ENCODE data around the gene TNFRSF14.

TNFRSF14 gene

DNA sequence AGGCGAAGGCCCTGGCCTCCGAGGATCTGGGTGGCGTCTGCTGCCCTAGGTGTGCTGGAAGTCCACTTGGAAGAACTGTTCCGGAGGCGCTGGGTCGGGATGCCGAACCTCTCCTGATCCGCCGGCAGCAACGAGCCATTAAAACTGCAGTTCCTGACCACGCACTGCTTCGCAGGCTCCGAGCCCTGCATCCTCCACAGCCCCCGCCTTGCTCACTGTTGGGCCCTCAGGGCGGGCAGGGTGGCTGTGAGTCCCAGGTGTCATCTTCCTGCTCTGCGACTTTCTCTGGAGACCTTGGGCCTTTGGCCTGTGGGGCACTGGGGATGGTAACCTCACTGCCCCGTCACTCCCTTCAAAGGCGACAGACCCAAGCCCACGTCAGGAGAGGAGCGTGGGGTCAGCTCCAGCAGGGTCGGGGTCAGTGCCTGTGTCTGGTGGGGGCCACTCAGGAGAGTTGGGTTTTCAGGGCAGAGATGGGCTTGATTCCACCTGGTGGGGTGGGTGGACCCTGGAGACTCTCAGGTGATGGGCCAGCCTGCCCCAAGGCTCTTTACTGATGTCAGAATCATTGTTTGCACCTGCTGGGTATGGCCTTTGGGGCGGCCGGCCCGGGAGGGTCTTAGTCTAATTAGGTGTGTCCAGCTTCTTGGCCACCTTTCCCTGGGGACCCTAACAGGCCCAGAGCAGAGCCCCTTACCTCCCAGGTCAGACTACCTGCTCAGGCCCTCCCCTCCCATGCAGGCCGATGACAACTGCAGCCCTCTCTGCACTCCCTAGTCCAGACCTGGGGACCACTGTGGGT, 33.5 kb downstream of the TNFRSF14 start:
- DNase-seq = no peak

DNA sequence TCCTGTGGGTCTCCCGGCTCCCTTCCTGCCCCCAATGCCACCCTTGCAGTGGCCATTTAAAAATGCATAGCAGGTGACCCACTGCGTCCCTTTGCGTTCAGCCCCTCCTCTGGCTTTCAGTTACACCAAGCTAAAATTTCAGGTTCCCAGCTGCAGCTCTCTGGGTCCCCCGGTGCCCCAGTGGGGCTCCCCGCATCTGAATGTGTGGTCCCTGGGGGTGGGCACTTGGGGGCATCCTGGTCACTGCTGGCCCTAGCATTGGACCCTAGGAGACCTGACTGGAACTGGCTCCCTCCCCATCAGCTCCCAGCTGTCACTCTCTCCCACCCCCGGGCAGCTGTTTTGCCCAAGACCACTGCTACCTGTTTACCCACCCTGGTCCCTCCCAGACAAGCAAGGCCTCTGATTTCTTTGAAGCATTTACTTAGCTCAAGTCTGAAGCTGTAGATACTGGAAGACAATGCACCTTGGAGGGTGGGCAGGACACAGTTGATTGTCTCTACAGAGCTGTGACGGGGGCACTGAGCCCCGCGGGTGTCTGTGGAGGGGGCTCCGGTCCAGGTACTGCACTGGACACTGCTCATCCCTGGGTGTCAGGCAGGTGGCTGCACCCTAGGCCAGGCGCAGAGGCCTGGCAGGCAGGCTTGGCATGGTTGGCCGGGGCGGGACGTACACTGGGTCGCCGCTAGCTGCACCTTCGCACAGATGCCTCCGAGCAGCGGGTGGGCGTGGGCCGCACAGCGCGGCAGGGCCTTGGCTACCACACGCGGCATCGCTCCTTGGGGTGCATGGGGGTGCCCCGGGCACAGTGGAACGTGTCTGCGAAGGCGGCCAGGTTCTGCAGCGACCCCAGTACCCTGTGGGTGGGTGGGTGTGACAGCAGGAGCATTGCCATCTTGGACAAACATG, 34.3 kb downstream of the TNFRSF14 start:
- no peak for DNase-seq

DNA sequence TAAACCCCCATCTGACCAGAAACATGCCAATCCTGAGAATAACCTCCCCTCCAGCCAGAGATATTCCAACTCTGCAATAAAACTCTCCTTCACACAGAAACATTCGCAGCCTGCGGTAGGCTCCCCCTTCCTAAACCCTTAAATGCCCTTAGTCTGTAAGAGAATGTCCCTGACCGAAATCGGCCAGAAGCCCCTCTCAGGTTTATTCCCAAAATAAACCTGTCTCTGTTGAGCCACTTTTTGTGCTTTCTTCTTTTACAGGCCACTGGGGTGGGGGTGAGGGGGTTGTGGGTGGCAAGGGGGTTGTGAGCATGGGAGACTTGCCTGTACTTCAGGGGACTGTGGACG, 35.0 kb downstream of the TNFRSF14 start:
- no peak for DNase-seq

DNA sequence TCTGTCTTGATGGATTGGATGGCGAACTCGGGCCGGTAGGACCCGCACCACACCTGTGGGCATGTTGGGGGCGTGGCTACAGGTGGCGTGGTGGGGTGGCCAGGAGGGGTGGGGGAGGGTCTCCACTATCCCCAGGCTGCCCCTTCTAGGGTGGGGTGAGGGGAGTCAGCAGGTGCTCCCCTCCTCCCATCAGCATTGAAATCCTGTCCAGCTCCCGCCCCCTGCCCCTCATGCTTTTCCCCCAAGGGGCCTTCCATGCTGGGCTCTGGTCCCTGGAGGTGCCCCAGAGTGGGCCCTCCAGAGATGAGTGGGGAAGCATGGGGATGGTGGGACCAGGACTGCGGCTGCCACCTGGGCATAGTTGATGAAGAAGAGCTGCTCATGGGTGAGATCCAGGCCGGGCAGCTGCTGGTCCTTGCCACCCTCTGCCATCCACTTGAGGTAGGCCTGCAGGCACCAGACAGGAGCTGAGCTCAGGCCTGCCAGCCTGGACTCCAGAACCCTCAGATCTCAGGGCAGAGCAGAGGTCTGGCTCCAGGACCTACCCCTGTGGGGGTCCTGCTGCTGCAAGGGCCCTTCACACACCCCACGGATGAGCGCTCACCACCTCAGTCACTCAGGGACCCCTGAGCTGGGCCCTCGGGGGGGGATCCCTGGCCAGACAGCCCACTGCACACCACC, 35.5 kb downstream of the TNFRSF14 start:
- no peak for DNase-seq

DNA sequence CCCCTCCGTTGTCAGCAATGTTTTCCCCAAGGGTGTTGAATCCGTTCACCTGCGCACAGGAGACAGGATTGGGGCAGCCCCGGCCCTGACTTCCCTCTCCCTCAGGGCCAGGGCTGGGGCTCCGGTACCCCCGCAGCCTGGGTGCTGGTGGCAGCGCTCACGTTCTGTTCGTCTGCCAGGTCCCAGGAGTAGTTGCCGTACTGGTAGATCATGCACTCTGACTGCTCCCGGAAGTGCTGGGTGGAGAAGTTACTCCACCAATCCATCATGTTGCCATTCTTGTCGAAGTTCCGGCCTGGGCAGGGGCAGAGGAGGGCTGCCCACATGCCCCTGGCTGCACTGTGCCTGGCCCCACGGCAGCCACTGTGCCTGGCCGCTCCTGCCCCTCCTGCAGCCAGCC, 36.5 kb downstream of the TNFRSF14 start:
- peak; percentile 36 for DNase-seq

DNA sequence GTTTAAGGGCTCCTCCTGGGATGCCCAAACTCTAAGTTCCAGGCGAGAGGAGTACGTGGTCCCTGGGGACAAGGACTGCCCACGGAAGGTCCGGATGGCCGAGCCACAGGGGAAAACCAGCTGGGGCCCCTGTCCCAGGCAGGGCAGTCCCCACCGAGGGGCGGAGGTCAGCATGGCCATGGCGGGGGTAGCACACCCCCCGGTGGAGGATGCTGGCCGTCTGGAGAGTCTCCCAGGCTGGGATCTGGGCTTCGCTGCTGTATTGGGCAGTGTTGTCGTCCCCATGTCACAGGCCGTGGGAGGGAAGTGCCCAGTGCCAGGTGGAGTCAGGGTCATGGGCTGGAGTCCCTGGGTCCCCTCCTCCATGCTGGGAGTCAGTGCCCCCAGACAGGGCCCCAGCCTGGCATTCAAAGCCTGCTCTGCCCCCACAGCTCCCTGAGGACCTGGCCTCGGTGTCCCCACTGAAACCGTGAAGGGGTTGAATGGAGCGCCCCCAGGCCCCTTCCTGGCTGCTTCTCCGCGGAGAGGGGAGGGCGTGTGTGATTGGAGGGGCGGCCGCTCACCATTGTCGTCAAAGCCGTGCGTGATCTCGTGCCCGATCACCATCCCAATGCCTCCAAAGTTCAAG, 37.2 kb downstream of the TNFRSF14 start:
- no peak for DNase-seq

DNA sequence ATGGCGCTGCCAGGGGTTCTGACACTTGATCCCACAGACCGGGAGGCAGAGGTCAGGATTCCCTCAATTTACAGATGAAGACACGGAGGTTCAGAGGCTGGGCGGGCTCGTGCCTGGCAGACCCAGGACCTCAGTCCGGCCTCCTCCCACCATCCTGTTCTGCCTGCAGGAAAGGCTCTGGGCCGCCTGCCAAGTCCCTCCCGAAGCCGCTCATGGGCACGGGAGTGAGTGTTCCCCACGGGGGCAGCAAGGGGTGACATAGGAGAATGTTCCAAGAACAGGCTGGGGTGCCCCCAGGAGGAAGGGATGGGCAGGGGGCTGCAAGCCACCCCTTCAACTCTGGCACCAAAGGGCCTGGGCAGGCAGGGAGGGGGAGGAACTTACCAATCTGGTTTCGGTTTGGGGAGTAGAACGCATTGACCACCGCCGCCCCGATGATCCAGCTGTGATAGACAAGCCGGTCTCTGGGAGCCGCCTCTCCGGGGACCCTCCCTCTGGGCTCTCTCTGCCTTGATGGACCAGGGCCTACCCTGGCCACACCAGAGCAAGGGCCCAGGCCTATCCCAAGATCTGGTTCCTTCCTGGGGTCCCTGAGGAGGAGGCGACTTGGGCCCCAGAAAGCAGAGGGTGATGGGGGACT, 38.0 kb downstream of the TNFRSF14 start:
- no peak for DNase-seq

DNA sequence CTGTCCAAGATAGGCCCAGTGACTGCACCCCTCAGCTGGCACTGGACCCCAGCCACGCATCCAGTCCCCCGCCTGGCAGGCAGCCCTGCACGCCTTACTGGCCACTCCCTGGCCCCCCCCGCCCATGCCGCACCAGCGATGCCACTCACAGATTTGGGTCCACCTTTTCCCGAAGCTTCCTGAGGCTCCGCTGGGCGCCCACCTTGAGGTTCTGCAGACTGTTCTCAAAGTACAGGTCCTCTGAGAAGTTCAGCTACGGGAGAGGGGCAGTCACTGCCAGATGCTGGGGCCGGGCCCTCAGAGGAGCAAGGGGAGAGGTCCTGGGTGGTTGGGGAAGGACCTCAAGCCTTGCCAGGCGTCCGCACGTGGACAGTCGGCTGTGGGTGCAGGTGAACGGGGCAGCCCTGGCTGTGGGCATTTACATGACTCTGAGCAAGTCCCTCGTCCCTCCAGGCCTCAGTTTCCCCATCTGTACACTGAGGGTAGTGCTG, 38.5 kb downstream of the TNFRSF14 start:
- no peak for DNase-seq

DNA sequence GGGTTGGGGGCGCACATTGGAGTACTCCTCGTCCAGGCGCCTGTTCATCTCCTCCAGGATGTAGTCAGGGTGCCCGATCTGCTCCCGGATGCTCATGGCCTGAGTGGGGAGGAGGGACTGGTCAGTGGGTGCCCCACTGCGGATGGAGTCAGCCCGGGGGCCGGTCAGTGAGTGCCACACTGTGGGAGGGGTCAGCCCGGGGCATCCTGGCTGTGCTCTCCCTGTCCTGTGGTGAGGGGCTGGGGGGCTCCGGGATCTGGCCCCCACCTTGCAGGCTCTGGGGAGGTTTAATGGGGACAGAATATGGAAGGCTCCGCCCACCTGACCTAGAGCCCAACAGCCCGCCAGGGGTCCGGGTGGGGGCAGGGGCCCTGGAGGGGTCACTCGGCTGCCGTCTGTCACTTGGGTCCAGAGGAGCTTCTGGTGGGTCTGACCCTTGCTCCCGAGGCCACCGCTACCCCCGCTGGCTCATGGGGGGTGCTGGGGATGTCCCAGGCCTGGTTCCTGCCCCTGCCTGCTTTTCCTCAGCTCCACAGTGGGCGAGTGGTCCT, 39.2 kb downstream of the TNFRSF14 start:
- DNase-seq = no peak

DNA sequence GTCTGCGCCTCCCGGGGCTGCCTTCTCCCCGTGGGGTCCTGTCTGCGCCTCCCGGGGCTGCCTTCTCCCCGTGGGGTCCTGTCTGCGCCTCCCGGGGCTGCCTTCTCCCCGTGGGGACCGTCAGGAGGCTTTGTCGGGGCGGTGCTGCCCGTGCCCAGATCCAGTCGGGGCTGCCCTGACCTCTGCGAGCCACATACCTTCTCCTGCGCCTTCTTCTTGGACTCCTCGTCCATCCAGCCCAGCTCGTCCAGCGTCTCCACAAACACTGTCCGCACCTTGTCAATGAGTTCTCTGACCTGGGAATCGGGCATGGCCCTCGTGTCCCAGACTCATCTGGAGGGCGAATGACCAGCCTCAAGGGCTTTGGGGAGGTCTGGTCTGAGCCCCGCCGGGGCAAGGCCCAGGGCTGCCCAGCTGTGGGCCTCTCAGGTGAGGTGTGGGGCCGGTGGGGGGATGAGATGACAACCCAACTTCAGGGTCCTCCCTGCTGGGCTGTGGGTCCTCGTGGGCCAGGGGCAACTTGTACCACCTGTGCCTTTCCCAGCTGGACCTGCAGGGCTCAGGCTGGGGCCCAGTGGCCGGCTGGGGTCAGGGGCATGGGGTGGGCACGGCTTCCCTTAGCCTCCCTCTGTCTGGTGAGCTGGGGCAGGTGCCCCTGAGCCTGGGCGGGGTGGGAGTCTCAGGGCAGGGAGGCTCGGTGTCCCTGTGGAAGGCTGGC, 39.8 kb downstream of the TNFRSF14 start:
- DNase-seq = no peak

DNA sequence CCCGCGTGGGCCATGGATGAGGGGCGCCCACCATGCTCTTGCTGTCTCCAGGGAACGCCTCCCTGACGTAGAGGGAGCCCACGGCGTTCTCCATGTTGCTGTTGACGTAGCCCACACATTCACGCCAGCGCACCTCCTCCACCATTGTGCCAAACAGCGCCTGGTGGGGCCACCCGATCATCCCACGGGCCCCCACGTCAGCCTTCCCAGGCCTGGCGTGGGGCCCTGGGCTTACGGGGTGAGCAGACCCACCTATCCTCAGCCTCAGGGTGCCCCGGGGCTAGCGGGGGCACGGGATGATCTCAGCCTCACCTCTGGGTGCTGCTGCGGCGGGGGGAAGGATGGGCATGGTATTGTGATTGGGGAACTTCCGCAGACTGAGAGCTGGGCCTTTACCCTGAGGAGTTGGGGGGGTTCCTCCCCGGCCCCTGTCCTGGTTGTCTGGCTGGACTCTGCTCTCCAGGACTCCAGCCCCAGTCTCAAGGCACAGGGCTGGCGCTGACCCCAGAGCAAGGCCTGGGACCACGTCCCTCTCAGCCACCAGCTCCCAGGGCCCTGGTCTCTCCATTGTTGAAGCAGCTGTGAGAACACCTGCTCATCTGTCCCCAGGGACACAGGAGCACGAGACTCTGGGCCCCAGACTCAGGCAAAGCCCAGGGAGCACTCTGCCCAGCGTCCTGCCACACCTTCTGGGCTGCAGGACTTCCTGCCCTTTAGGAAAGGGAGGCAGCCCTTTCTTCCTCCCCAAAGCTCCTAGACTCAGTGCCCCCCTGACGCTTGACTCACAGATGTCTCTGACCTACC, 40.6 kb downstream of the TNFRSF14 start:
- DNase-seq = no peak

DNA sequence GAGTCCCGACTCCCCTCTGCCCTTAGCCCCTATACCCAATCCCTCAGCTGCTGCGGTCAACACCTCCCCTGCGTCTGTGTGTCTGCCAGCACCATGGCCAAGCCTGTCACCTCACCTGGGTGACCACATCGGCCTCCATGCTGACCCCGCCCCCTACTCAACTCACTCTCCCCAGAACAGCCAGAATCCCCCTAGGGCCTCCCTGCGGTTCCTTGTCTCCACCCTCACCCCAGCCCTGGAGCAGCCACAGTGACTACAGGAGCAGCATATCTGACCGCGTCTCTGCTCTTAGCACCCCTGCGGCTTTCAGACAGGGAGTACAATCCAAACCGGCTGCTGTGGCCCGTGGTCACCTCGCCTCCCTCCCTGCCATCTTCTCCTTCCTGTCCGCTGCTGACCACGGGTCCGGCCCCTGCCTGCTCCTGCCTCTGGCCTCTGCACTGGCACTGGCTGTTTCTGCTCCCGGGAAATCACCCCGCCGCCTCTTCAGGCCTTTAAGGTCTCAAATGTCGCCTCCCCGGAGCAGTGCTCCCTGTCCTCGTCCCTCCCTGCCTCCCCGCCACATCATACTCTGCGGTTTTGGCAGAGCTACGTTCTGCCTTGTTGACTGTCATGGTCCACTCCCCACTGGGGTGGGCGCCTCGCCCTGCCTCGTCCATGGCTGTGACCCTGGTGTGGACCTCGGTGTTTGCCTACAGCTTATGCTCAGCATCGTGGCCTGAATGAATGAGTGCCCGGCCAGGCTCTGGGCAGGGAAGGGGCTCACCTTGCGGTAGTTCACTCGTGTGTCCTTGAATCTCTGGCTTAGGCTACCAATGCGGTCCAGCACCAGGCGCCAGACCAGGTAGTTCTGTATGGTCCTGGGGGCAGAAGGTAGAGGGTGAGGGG, 41.5 kb downstream of the TNFRSF14 start:
- no peak for DNase-seq

DNA sequence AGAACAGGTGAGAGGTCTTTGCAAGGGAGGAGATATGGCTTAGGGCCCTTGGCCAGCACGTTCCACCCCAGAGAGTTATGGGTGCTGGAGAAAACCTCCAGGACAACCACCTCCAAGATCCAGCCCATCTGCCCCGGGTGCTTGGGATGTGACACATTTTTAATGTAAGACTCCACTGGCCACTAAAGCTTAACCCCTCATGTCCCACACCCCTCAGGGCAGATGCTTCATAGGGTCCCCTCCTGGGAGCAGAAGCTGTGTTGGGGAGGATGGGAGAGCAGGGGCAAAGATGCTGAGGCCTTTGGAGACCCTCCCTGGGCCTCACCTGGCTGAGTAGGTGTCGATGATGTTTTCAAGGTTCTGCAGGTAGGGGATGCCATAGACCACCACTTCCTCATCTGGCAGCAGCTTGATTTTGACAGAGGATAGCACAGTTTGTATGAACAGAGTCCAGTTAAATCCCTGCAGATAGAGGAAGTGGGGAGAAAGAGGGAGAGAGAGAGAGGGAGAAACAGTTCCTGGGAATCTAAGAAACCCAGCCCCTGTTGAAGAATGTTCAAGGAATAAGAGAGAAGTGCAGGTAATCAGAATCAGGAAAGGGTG, 42.3 kb downstream of the TNFRSF14 start:
- DNase-seq = no peak

DNA sequence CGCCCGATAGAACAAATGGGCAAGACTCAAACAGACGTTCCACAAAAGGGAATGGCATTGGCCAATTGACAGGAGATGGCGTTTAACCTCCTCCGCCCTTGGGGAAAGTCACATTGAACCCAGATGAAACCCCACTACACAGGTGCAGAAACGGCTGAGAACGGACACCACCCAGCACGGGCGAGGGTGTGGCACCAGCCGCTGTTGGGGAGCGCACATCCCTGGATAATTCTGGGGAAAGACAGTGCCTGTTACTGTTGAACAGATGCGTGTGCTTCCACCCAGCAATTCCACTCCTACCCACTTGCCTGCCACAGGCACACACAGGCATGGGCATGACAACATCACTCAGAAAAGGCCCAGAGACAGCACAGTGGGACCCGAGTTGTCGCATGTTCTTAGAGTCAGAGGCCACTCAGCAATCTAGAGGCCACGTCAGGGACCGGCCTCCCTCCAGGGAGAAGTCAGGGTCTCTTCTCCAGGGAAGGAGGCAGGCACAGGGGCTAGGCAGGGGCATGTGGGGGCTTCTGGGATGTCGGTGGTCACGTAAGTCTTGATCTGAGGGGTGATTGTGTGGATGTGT, 45.6 kb downstream of the TNFRSF14 start:
- no peak for DNase-seq

DNA sequence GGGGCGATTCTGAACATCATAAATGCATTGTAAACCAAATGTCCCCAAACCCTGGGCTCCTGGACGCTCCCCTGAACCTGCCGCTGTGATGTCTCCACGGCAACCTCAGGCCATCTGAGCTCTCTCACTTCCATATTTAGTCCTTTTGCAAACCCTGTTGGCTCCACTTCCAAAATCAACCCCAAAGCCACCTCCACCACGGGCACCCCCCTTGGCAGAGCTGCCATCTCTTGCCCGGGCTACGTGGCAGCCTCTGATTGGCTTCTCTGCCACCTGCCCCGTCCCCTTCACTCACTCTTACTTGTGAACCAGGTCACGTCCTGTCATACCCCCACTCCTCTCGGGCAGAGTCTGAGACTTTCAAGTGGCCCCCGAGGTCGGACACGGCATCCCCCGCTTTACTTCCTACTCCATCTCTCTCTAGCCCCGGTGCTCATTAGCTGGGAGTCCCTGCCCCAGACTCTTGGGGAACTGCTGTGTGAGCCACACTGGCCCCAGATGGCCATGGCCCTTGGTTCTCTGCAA, 46.2 kb downstream of the TNFRSF14 start:
- no peak for DNase-seq

DNA sequence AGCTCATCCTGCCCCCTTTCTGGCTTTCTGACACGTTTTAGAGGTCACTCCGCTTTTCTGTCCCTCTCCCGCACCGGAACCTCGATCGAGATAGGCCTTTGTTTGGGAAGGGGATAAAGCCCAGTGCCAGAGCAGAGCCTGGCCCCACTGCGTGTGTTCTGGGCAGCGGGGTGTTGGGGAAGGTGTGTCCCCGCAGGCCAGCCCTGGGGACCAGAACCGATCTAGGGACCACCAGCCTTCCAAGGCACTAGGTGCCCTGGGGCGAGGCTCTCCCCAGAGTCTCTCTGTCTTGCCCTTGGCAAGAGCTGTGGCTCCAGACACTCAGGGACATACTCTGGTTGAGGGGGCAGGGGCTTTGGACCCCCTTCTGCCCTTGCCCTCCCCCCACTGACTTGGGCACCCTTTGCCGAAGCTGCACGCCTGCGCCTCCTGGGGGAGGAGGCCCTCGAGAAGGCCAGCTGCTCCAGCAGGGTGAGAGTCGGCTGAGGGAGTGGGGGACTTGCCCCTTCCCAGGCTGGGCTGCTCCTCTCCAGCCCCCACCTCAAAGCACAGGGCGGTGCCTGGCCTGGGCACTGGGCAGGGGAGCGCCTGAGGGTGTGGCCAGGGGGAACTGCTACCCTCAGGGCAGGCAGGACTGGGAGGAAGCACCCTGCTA, 46.8 kb downstream of the TNFRSF14 start:
- DNase-seq = no peak

DNA sequence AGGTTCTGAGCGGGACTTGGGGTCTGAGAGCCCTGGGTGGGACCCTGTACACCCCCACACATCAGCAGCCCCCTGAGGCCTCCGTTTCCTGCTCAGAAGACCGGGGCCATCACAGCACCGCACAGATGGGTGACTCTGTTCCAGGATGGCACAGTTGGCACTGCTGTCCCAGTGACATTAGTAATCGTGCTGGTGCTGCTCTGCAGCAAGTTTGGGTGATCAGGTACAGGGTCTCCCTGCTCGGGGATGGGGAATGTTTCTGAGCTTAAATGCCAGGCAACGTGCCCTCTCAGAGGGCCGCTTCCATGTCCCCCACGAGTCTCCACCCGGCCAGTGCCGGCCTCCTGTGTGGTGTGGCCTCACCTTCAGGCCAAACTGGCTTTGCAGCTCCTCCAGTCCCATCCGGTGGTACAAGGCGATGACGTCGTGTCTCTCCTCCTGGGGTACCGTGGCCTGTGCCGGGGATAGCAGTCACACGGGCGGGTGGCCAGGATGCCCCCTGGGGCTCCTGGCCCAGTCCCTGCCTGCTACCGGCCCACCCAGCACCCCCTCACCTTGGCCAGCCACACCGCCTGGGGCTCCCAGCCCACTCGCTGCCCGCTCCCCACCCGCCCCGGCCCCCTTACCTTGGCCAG, 47.5 kb downstream of the TNFRSF14 start:
- DNase-seq = no peak
